ENCODE data around the gene LAMA4. TPM values are rescaled to one million over a fixed set of nuclear protein-coding genes. Genes with fewer than 3 reads are reported as not detected.
A peak's percentile ranks its signal among the peaks of the same experiment; 100 is the strongest.

The LAMA4 gene
- total RNA-seq, 1 experiment from 2014 or later: 58.3 TPM

- Histone ChIP-seq H3K9me3 (ENCODE audit: insufficient read depth, low read depth) (peaks cover 14% of the 10 kb centered on the region), H3K4me3 (peak overlapping the region; percentile 46; the same call in 1 of the 2 replicates), H3K79me2 (ENCODE audit: low read depth) (peaks cover 33% of the 10 kb centered on the region), H3K9me2 (ENCODE audit: insufficient read depth) (no peaks in the 10 kb centered on the region), H3K27me3 (ENCODE audit: insufficient read depth, low read depth) (no peaks in the 10 kb centered on the region), H3K36me3 (ENCODE audit: low read depth) (no peaks in the 10 kb centered on the region), H3K27ac (peak overlapping the region; percentile 99), H3K4me2 (peak overlapping the region; percentile 98), H4K20me1 (ENCODE audit: insufficient read depth) (no peaks in the 10 kb centered on the region), H3K4me1 (replicated peaks; ENCODE audit: insufficient read depth) (peaks cover 62% of the 10 kb centered on the region), H3F3A (ENCODE audit: insufficient read depth, low read depth) (peaks cover 50% of the 10 kb centered on the region), H2AFZ (no peak overlapping the region)
- ChIA-PET POLR2A (ENCODE audit: unreplicated experiment) (no interaction called here), CTCF (no interaction called here)
- TF ChIP-seq, protein P1, sequence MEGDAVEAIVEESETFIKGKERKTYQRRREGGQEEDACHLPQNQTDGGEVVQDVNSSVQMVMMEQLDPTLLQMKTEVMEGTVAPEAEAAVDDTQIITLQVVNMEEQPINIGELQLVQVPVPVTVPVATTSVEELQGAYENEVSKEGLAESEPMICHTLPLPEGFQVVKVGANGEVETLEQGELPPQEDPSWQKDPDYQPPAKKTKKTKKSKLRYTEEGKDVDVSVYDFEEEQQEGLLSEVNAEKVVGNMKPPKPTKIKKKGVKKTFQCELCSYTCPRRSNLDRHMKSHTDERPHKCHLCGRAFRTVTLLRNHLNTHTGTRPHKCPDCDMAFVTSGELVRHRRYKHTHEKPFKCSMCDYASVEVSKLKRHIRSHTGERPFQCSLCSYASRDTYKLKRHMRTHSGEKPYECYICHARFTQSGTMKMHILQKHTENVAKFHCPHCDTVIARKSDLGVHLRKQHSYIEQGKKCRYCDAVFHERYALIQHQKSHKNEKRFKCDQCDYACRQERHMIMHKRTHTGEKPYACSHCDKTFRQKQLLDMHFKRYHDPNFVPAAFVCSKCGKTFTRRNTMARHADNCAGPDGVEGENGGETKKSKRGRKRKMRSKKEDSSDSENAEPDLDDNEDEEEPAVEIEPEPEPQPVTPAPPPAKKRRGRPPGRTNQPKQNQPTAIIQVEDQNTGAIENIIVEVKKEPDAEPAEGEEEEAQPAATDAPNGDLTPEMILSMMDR (conservative IDR thresholded peaks at IDR 0.05): no peak
- no peak for TF ChIP-seq EZH2 (IDR thresholded peaks at IDR 0.05; ENCODE audit: low read depth)
- DNase-seq: no peak
- no TSS peak for BruUV-seq (replicated peaks)
- intact Hi-C loops (cut with micrococcal nuclease; ENCODE audit: unreplicated experiment): no loop called here
Measured at GRCh38 chr6:112300896-112301295, 46.5 kb upstream of the LAMA4 start.

- ChIA-PET CTCF (interaction anchor here (0.8 to 1.5 kb wide), 3 partner anchors 12 to 119 kb away, joined by 5 to 6 read pairs (median 5); no protein-coding TSS in a partner anchor), POLR2A (ENCODE audit: unreplicated experiment) (interaction anchor here (0.6 to 2.0 kb wide), 7 partner anchors 15 to 1592 kb away, joined by 3 to 51 read pairs (median 7); partner anchors contain the start of gene LAMA4)
- DNase-seq: peak; percentile 83 to 100
- peaks cover 34% of the 10 kb centered on the region for H3K79me2 ChIP-seq (ENCODE audit: low read depth)
- no peak for TF ChIP-seq EZH2 (IDR thresholded peaks at IDR 0.05; ENCODE audit: low read depth)
- TF ChIP-seq, protein P1 (conservative IDR thresholded peaks at IDR 0.05): no peak
- peak overlapping the region; percentile 98 for H3K4me2 ChIP-seq
- H3K9me2 ChIP-seq (ENCODE audit: insufficient read depth): no peaks in the 10 kb centered on the region
- H3K4me1 ChIP-seq (replicated peaks; ENCODE audit: insufficient read depth): peaks cover 68% of the 10 kb centered on the region
- H3K27ac ChIP-seq: peak overlapping the region; percentile 99
- no peaks in the 10 kb centered on the region for H3K27me3 ChIP-seq (ENCODE audit: insufficient read depth, low read depth)
- peaks cover 50% of the 10 kb centered on the region for H3F3A ChIP-seq (ENCODE audit: insufficient read depth, low read depth)
- no TSS peak for BruUV-seq (replicated peaks)
- no peak overlapping the region for H2AFZ ChIP-seq
- H4K20me1 ChIP-seq (ENCODE audit: insufficient read depth): no peaks in the 10 kb centered on the region
- intact Hi-C loops (cut with micrococcal nuclease; ENCODE audit: unreplicated experiment): loop anchor here (1.0 kb wide), 5 partner anchors 16 to 119 kb away; no protein-coding TSS in a partner anchor
- peaks cover 5% of the 10 kb centered on the region for H3K9me3 ChIP-seq (ENCODE audit: insufficient read depth, low read depth)
- H3K4me3 ChIP-seq: peak overlapping the region; percentile 58; the same call in 1 of the 2 replicates
- H3K36me3 ChIP-seq (ENCODE audit: low read depth): no peaks in the 10 kb centered on the region
Measured at GRCh38 chr6:112298816-112299281, 44.5 kb upstream of the LAMA4 start.

- Histone ChIP-seq H3K4me1 (replicated peaks; ENCODE audit: insufficient read depth) (peaks cover 68% of the 10 kb centered on the region), H3K4me3 (peak overlapping the region; percentile 58), H3K4me2 (peak overlapping the region; percentile 98), H4K20me1 (ENCODE audit: insufficient read depth) (no peaks in the 10 kb centered on the region), H3K36me3 (ENCODE audit: low read depth) (no peaks in the 10 kb centered on the region), H3K27me3 (ENCODE audit: insufficient read depth, low read depth) (no peaks in the 10 kb centered on the region), H3K27ac (peak overlapping the region; percentile 99), H3K9me3 (ENCODE audit: insufficient read depth, low read depth) (peaks cover 4% of the 10 kb centered on the region), H3K9me2 (ENCODE audit: insufficient read depth) (no peaks in the 10 kb centered on the region), H3K79me2 (ENCODE audit: low read depth) (peaks cover 34% of the 10 kb centered on the region), H3F3A (ENCODE audit: insufficient read depth, low read depth) (peaks cover 50% of the 10 kb centered on the region), H2AFZ (no peak overlapping the region)
- intact Hi-C loops (cut with micrococcal nuclease; ENCODE audit: unreplicated experiment): loop anchor here (1.0 kb wide), 2 partner anchors 15 to 45 kb away; no protein-coding TSS in a partner anchor
- DNase-seq: peak; percentile 48 to 98
- TSS peak; percentile 63 for BruUV-seq (replicated peaks)
- TF ChIP-seq EZH2 (IDR thresholded peaks at IDR 0.05; ENCODE audit: low read depth): no peak
- TF ChIP-seq, protein P1 (conservative IDR thresholded peaks at IDR 0.05): peak; percentile 49
- CTCF ChIA-PET: interaction anchor here (1.0 to 1.5 kb wide), 2 partner anchors 115 to 118 kb away, joined by 3 to 5 read pairs; no protein-coding TSS in a partner anchor
- POLR2A ChIA-PET (ENCODE audit: unreplicated experiment): interaction anchor here (0.6 to 2.0 kb wide), 5 partner anchors 14 to 1063 kb away, joined by 4 to 51 read pairs (median 8); partner anchors contain the start of gene LAMA4
Measured at GRCh38 chr6:112298021-112298745, 43.8 kb upstream of the LAMA4 start.

Data from PC-9 (cell line).